ENCODE measurements around the gene OR10V1.

OR10V1 gene

GRCh38 chr11:59713745-59714144 lies at the start of gene OR10V1:
Gene OR10V1 (minus strand): TSS chr11:59713845. CDS start chr11:59713845, 0 bp downstream.
- DNase-seq, result no peak

GRCh38 chr11:59761993-59762392 lies 48.3 kb upstream of the OR10V1 start:
- DNase-seq, result no peak

DNA sequence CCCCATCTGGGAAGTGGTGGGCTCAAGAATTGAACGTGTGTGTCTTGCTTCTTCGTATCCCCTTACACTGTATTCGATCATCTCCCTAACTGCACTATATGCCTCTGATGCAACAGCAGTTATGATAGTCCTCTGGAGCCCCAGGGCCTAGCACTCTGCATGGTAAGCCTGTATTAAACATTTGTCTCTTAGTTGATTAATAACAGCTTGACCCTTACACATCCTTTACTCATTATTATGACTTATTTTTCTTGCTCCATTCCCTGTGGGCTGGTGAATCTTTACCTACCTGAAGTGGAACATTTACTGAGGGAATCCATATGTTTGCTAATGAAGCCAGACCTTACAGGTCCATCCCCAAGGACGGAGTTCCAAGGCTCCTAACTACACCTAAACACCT lies 47.1 kb upstream of the OR10V1 start:
- no peak for DNase-seq

GRCh38 chr11:59759900-59760299 lies 46.3 kb upstream of the OR10V1 start:
- no peak for DNase-seq

DNA sequence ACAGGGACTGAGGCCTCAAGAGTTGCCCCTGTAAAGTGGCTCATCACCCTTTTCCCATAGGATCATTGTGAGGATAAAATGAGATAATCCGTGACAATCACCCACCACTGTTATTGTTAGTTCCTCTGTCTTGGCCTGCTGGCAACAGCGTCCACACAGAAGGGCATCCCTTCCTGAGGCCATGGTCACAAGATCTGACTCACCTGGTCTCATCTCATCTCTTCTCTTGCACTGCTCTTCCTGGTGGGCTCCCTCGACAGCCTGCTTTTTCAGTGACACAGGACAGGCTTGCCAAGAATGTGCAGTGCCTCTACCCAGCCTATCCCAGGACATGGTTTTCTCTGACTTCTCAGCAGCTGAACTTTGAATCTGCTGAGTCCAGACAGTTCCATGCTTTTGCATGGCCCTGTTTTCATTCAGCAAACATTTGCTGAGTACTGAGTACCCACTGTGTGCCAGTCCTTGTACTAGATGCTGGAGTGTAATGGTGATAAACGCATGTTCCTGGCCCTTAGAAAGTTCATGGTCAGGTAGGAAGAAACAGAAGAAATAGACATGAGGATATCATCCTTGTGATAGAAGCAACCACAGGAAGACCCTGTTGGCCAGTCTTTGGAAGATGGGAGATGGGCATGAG lies 44.9 kb upstream of the OR10V1 start:
- no peak for DNase-seq

DNA sequence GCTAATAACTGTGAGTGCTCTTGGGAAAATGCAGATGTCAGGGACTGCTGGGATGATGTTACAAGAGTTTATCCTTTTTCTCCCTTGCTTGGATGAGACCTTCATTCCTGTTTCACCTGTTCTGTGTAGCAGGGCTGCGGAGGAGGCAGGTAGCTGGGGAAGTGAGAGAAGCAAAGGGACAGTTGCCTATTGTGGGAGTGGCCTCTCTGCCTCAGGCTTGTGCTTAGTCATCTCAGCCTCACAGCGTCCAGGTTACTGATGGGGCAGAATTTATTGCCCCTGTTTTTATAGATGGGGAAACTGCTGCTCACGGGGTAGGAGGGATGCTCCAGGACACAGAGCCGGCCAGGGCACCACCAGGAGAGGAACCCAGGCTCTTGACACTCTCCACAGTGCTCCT lies 43.2 kb upstream of the OR10V1 start:
- DNase-seq, result no peak

DNA sequence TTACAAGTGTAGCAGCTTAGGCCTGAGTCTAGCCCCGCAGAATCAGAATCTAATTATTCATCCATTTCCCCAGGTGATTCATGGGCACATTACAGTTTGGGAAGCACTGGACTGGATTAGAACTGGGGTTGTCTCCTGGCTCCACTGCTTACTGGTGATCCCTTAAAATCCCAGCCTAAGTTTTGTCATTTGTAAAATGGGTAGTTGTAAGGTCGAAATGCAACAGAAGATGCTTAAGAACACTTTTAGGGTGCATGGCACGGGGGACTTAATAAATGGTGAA lies 42.9 kb upstream of the OR10V1 start:
- DNase-seq, result no peak

- DNase-seq, result peak; percentile 60
Observed at GRCh38 chr11:59755701-59756557, 42.3 kb upstream of the OR10V1 start.

- peak; percentile 74 for DNase-seq
Observed at GRCh38 chr11:59754859-59755700, 41.4 kb upstream of the OR10V1 start, which contains the start of gene STX3. Gene STX3 (plus strand): TSS chr11:59755376. CDS start chr11:59755606, 230 bp downstream.

DNA sequence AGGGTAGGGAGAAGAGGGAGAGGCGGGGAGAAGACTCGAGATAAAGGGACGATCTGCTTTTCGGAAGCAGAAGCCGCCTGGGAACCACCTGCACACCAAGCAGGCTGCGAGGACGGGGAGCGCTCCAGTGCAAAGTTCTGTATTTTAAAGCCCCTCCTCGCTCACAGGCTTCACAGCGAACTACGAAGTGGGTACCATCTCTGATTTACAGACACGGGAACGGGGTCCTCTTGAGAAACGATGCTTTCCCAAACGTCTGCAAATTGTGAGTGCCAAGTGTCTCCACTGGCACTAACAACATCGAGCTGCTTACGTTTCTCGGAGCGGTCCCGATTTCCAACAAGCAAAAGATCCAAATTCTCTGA lies 40.8 kb upstream of the OR10V1 start:
- DNase-seq, result no peak

DNA sequence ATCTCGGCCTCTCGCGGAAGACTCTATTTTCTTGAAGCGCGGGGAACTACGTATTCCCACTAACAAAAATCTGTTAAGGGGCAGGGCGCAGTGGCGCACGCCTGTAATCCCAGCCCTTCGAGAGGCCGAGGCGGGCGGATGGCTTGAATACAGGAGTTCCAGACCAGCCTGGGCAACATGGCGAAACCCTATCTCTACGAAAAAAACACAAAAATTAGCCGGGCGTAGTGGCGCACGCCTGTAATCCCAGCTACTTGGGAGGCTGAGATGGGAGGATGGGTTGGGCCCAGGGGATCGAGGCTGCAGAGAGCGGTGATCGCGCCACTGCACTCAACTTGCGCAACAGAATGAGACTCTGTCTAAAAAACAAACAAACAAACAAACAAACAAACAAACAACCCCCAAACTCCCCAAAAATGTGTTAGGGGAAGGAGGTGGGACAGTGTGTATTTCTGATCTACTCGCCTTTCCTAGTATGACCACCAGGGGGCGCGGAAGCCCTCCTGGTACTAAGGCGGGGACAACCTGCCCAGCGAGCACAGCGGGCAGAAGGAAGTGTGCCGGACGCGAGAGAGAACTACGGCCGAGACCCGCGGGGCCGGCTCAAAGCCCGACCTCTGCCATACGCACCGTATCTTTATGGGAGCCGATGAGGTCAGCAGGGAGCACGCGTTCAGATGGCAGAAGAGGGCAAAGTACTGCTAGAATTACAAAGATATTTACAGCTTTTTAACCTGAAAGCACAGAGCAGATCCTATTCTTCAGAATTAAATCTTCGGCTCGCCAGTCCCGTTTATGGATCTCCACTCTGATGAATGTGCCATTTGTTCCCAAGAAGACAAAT lies 40.2 kb upstream of the OR10V1 start:
- DNase-seq, result peak; percentile 83

DNA sequence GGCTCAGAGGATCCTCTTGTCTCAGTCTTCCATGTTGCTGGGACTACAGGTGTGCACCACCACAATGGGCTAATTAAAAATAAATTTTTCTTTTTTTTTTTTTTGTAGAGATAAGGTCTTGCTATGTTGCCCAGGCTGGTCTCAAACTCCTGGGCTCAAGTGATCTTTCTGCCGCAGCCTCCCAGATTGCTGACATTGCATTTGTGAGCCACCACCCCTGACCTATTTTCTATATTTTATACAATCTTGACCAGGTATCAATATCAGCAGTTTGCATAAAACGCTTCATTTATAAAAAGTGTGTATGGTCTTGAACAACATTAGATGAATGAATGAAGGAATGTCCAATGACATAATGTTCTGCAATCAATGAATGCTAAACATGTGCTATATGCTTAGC lies 32.5 kb upstream of the OR10V1 start:
- DNase-seq, result no peak

DNA sequence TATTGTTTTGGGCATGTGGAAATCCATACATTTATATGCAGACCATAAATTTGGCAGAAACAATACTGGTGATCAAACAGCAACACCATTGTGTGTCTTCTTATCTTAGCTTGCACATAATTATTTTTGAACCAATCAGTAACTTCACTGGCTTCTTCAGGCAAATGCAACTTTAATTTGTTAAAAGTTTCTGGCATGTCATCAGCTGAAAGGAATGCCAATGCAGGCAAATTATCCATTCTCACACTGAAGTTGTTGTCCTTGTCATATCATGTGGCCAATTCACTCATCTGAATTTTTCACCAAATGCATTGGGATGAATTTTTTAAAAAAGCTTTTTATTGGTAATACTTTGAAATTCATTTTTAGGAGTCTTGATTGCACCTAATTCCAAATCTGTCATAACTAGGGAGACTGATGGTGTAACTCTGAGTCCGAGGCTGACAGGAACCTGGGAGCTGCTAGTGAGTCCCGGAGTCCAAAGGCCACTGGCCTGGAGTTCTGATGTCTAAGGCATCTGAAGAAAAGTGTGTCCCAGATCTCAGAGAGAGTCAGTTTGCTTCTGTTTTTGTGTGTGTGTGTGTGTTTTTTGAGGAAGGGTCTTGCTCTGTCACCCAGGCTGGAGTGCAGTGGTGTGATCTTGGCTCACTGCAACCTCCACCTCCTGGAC lies 17.4 kb upstream of the OR10V1 start:
- no peak for DNase-seq

GRCh38 chr11:59729834-59730233 lies 16.2 kb upstream of the OR10V1 start:
- DNase-seq, result no peak

GRCh38 chr11:59728913-59729312 lies 15.3 kb upstream of the OR10V1 start:
- no peak for DNase-seq

GRCh38 chr11:59728154-59728553 lies 14.5 kb upstream of the OR10V1 start:
- no peak for DNase-seq

DNA sequence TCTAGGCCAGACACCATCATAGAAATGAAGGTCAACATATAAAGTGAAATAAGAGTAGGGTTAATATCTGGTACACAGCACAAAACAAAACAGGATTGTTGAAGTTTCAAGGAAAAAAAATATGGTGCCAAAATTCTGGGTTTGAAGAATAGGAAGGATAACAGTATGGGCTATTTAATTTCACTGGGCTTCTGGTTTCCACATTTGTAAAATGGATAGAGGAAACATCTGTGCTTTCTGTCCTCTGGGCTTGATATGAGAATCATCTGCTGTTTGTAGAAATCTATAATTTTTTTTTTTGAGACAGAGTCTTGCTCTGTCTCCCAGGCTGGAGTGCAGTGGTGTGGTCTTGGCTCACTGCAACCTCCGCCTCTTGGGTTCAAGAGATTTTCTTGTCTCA lies 13.8 kb upstream of the OR10V1 start:
- no peak for DNase-seq

DNA sequence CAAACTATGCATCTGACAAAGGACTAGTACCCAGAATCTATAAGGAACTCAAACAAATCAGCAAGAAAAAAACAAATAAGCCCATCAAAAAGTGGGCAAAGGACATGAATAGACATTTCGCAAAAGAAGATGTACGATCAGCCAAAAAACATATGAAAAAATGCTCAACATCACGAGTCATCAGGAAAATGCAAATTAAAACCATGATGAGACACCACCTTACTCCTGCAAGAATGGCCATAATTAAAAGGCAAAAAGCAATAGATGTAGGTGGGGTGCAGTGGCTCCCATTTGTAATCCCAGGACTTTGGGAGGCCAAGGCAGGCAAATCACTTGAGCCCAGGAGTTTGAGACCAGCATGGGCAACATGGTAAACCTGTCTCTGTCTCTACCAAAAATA lies 10.4 kb upstream of the OR10V1 start:
- no peak for DNase-seq

DNA sequence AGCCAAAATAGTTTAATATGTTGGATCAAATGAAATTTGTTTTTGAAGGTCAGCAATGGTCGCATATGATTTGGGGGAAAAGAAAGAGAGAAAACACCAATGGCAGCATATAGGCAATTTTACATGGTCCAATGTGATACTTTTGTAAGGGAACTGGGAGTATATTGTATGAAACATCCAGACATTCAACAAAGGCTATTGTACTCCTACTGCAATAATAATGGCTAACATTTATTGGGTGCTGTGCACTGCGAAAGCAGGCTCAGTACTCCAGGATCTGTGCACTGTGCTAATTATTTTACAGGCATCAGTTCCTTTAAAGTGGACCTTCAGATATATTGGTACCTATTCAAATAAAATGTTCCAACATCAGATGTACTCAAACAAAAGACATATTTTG lies 5.9 kb upstream of the OR10V1 start:
- DNase-seq, result no peak

DNA sequence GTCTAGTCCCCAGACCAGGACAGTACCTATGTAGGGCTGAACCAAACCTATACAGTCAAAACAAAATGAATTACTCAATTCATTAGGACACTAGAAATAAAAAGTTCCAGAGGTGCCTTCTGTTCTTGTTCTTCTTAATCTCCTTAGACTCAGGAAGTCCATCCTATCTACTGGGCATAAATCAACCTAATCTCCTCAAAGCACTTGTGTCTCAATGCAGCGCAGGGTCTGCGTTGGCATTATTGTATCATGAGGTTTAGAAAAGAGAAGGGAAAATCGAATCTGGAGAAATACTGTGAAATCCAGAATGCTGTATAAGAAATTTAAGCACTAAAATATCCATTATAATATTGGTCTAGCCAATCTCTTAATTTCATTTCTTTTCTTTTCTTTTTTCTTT lies 2.4 kb upstream of the OR10V1 start:
- no peak for DNase-seq

DNA sequence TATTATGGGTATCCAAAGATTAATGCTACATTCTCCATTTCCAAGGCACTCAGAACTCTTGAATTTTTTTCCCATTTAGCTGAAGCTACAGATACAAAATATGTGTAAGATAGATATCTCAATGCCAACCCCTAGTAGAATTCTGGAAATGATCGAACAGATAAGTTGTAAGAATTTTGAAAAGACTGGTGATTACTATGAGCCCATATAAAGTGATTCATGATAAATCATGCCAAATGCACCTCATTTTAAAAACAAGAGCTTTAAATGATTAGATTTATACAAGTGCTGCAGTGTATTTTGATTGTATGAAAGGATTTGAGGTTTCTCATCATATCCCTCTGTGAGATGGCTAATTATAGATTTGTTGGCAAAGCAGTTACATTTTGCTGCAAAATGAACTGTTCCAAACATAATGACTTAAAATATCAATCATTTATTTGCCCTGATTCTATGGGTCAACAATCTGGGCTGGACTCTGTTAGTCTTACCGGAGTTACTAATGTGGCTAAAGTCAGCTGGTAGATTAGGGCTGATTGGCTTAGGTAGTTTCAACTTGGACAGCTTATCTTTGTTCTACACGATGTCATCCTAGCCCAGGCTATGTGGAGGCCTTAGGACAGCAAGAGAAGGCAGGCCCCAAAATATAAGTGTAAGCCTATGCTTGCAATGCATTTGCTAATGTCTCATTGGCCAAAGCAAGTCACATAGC lies 3.4 kb downstream of the OR10V1 start:
- DNase-seq, result no peak

DNA sequence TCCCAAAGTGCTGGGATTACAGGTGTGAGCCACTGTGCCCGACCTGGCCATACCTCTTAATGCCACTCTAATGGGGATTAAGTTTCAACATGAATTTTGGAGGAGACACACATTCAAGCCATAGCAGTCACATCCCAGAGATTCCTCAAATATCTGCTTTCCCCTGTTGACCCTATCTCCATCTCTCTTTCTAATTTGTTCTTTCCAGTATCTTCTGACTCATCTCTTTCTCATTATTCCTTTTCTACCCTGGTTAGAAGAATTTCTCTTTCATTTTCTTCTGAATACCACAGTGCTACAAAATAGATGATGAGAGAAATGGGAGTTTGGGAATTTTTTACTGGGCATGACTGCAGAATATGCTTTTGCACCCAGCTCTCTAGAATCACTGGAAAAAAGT lies 5.1 kb downstream of the OR10V1 start:
- no peak for DNase-seq
